ENCODE results near the gene ANK3. TPM values are rescaled to one million over a fixed set of nuclear protein-coding genes. Genes with fewer than 3 reads are reported as not detected.

ANK3 gene
- total and polyA plus RNA-seq, 2 experiments from 2014 or later, result 46.5 to 85.2 TPM

- Histone ChIP-seq H2AFZ (no peak overlapping the region), H4K20me1 (replicated peaks; ENCODE audit: insufficient read depth) (peaks cover 6% of the 10 kb centered on the region; the same call in 1 of the 2 replicates), H3K27ac (ENCODE audit: low read depth) (no peak overlapping the region), H3K79me2 (replicated peaks; ENCODE audit: insufficient read depth) (no peaks in the 10 kb centered on the region), H3K4me2 (no peak overlapping the region), H3K4me3 (no peak overlapping the region), H3F3A (replicated peaks; ENCODE audit: low read depth) (no peaks in the 10 kb centered on the region), H3K36me3 (ENCODE audit: insufficient read depth) (no peaks in the 10 kb centered on the region), H3K27me3 (ENCODE audit: insufficient read depth) (no peaks in the 10 kb centered on the region), H3K4me1 (ENCODE audit: insufficient read depth) (peaks cover 4% of the 10 kb centered on the region; the same call in 1 of the 2 replicates), H3K9me2 (ENCODE audit: insufficient read depth) (no peaks in the 10 kb centered on the region)
- Mint-ChIP-seq H3K9me3 (no peaks in the 10 kb centered on the region), H3K4me1 (peaks cover 10% of the 10 kb centered on the region), H3K36me3 (ENCODE audit: low read depth) (no peaks in the 10 kb centered on the region), H3K27me3 (ENCODE audit: insufficient read depth, low read depth, poor library complexity) (no peaks in the 10 kb centered on the region), H3K27ac (peak overlapping the region; percentile 8; the same call in 1 of the 2 replicates), H3K4me3 (no peak overlapping the region)
- ATAC-seq (no peak), DNase-seq (ENCODE audit: low spot score) (no peak)
- TF ChIP-seq ZNF114 (CRISPR knock-in tag; IDR thresholded peaks at IDR 0.05) (no peak), POLR2AphosphoS5 (IDR thresholded peaks at IDR 0.05; ENCODE audit: low read depth) (no peak), JUNB (IDR thresholded peaks at IDR 0.05; ENCODE audit: unreplicated experiment) (no peak), ZNF331 (CRISPR knock-in tag; IDR thresholded peaks at IDR 0.05; ENCODE audit: low read depth) (no peak), STAT1 (IDR thresholded peaks at IDR 0.05; ENCODE audit: unreplicated experiment) (no peak), EZH2phosphoT487 (IDR thresholded peaks at IDR 0.05; ENCODE audit: unreplicated experiment) (no peak), REST (IDR thresholded peaks at IDR 0.05; ENCODE audit: unreplicated experiment) (no peak), CREB1 (CRISPR knock-in tag; IDR thresholded peaks at IDR 0.05; ENCODE audit: low read depth) (no peak), EZH2 (IDR thresholded peaks at IDR 0.05; ENCODE audit: low read depth, unreplicated experiment) (no peak), NANOG (IDR thresholded peaks at IDR 0.05; ENCODE audit: borderline replicate concordance) (no peak)
- TF ChIP-seq, protein P1, sequence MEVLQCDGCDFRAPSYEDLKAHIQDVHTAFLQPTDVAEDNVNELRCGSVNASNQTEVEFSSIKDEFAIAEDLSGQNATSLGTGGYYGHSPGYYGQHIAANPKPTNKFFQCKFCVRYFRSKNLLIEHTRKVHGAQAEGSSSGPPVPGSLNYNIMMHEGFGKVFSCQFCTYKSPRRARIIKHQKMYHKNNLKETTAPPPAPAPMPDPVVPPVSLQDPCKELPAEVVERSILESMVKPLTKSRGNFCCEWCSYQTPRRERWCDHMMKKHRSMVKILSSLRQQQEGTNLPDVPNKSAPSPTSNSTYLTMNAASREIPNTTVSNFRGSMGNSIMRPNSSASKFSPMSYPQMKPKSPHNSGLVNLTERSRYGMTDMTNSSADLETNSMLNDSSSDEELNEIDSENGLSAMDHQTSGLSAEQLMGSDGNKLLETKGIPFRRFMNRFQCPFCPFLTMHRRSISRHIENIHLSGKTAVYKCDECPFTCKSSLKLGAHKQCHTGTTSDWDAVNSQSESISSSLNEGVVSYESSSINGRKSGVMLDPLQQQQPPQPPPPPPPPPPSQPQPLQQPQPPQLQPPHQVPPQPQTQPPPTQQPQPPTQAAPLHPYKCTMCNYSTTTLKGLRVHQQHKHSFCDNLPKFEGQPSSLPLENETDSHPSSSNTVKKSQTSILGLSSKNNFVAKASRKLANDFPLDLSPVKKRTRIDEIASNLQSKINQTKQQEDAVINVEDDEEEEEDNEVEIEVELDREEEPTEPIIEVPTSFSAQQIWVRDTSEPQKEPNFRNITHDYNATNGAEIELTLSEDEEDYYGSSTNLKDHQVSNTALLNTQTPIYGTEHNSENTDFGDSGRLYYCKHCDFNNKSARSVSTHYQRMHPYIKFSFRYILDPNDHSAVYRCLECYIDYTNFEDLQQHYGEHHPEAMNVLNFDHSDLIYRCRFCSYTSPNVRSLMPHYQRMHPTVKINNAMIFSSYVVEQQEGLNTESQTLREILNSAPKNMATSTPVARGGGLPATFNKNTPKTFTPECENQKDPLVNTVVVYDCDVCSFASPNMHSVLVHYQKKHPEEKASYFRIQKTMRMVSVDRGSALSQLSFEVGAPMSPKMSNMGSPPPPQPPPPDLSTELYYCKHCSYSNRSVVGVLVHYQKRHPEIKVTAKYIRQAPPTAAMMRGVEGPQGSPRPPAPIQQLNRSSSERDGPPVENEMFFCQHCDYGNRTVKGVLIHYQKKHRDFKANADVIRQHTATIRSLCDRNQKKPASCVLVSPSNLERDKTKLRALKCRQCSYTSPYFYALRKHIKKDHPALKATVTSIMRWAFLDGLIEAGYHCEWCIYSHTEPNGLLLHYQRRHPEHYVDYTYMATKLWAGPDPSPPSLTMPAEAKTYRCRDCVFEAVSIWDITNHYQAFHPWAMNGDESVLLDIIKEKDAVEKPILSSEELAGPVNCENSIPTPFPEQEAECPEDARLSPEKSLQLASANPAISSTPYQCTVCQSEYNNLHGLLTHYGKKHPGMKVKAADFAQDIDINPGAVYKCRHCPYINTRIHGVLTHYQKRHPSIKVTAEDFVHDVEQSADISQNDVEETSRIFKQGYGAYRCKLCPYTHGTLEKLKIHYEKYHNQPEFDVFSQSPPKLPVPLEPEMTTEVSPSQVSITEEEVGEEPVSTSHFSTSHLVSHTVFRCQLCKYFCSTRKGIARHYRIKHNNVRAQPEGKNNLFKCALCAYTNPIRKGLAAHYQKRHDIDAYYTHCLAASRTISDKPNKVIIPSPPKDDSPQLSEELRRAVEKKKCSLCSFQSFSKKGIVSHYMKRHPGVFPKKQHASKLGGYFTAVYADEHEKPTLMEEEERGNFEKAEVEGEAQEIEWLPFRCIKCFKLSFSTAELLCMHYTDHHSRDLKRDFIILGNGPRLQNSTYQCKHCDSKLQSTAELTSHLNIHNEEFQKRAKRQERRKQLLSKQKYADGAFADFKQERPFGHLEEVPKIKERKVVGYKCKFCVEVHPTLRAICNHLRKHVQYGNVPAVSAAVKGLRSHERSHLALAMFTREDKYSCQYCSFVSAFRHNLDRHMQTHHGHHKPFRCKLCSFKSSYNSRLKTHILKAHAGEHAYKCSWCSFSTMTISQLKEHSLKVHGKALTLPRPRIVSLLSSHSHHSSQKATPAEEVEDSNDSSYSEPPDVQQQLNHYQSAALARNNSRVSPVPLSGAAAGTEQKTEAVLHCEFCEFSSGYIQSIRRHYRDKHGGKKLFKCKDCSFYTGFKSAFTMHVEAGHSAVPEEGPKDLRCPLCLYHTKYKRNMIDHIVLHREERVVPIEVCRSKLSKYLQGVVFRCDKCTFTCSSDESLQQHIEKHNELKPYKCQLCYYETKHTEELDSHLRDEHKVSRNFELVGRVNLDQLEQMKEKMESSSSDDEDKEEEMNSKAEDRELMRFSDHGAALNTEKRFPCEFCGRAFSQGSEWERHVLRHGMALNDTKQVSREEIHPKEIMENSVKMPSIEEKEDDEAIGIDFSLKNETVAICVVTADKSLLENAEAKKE (CRISPR knock-in tag; IDR thresholded peaks at IDR 0.05), result no peak
- TF ChIP-seq, protein P2, sequence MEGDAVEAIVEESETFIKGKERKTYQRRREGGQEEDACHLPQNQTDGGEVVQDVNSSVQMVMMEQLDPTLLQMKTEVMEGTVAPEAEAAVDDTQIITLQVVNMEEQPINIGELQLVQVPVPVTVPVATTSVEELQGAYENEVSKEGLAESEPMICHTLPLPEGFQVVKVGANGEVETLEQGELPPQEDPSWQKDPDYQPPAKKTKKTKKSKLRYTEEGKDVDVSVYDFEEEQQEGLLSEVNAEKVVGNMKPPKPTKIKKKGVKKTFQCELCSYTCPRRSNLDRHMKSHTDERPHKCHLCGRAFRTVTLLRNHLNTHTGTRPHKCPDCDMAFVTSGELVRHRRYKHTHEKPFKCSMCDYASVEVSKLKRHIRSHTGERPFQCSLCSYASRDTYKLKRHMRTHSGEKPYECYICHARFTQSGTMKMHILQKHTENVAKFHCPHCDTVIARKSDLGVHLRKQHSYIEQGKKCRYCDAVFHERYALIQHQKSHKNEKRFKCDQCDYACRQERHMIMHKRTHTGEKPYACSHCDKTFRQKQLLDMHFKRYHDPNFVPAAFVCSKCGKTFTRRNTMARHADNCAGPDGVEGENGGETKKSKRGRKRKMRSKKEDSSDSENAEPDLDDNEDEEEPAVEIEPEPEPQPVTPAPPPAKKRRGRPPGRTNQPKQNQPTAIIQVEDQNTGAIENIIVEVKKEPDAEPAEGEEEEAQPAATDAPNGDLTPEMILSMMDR (conservative IDR thresholded peaks at IDR 0.05; ENCODE audit: low read depth in 2 of 2), result no peak
- TF ChIP-seq, protein P3, sequence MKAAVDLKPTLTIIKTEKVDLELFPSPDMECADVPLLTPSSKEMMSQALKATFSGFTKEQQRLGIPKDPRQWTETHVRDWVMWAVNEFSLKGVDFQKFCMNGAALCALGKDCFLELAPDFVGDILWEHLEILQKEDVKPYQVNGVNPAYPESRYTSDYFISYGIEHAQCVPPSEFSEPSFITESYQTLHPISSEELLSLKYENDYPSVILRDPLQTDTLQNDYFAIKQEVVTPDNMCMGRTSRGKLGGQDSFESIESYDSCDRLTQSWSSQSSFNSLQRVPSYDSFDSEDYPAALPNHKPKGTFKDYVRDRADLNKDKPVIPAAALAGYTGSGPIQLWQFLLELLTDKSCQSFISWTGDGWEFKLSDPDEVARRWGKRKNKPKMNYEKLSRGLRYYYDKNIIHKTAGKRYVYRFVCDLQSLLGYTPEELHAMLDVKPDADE (IDR thresholded peaks at IDR 0.05), result no peak
Measured at GRCh38 chr10:60304829-60305379, 84.8 kb downstream of the ANK3 start.

Data from GM23338 (cell line).